Loucy (cell line): ENCODE results near the gene IFT52.

ENCODE experiments used
- H2AFZ ChIP-seq: fragments of 200-600 bp; sonication (generic); 2 replicates; pipeline ENCODE4 v1.6.0; 2016; ENCODE audit warnings: antibody characterized with exemption, mild to moderate bottlenecking, low read length, moderate library complexity
- H3F3A ChIP-seq: fragments of 200-600 bp; 2 replicates; pipeline ENCODE4 v1.6.0; 2016; ENCODE audit warnings: antibody characterized with exemption, low read depth, mild to moderate bottlenecking
- H3K27me3 ChIP-seq: fragments of 200-600 bp; sonication (generic); 2 replicates; pipeline ENCODE4 v1.6.1; 2014; ENCODE audit warnings: low read length, mild to moderate bottlenecking; ENCODE audit not compliant: insufficient read depth, poor library complexity, severe bottlenecking
- H3K36me3 ChIP-seq: fragments of 200-600 bp; sonication (generic); 2 replicates; pipeline ENCODE4 v1.6.1; 2016; ENCODE audit warnings: low read length; ENCODE audit not compliant: insufficient read depth
- H3K4me1 ChIP-seq: fragments of 200-600 bp; sonication (generic); 2 replicates; pipeline ENCODE4 v1.5.1; 2014; ENCODE audit warnings: low read length, mild to moderate bottlenecking; ENCODE audit not compliant: insufficient read depth, poor library complexity, severe bottlenecking
- H3K4me2 ChIP-seq: fragments of 200-600 bp; sonication (generic); 2 replicates; pipeline ENCODE4 v1.6.0; 2014; ENCODE audit warnings: antibody characterized with exemption, low read length, low read depth, mild to moderate bottlenecking; ENCODE audit not compliant: poor library complexity, severe bottlenecking
- H3K4me3 ChIP-seq: fragments of 200-600 bp; sonication (generic); 2 replicates; pipeline ENCODE4 v1.5.1; 2014; ENCODE audit warnings: low read length, mild to moderate bottlenecking, mixed read lengths; ENCODE audit not compliant: poor library complexity, severe bottlenecking
- H3K79me2 ChIP-seq: fragments of 200-600 bp; sonication (generic); 2 replicates; pipeline ENCODE4 v1.6.1; 2014; ENCODE audit warnings: low read length; ENCODE audit not compliant: insufficient read depth
- H3K9ac ChIP-seq: fragments of 200-600 bp; sonication (generic); 2 replicates; pipeline ENCODE4 v1.6.0; 2014; ENCODE audit warnings: mild to moderate bottlenecking, low read depth, low read length, moderate library complexity; ENCODE audit not compliant: poor library complexity, severe bottlenecking
- H3K9me2 ChIP-seq: fragments of 200-600 bp; sonication (generic); replicated peaks from 2 replicates; pipeline ENCODE4 v1.6.1; 2016; ENCODE audit warnings: low read depth, low read length, mixed read lengths
- H3K9me3 ChIP-seq: fragments of 200-600 bp; sonication (generic); 2 replicates; pipeline ENCODE4 v1.6.1; 2014; ENCODE audit warnings: mild to moderate bottlenecking, antibody characterized with exemption, low read length, low read depth; ENCODE audit not compliant: insufficient read depth
- H4K20me1 ChIP-seq: fragments of 200-600 bp; sonication (generic); 2 replicates; pipeline ENCODE4 v1.6.0; 2014; ENCODE audit warnings: antibody characterized with exemption, low read length, mild to moderate bottlenecking; ENCODE audit not compliant: insufficient read depth, poor library complexity, severe bottlenecking
- CTCF ChIP-seq: fragments of 200-600 bp; sonication (generic); conservative IDR thresholded peaks from 2 replicates; pipeline ENCODE4 v1.5.1; 2014; ENCODE audit warnings: mild to moderate bottlenecking, antibody characterized with exemption, low read length
- EZH2phosphoT487 ChIP-seq: fragments of 200-600 bp; IDR thresholded peaks from 2 replicates; pipeline ENCODE4 v1.6.1; 2018; ENCODE audit warnings: antibody characterized with exemption, mild to moderate bottlenecking, moderate library complexity, borderline replicate concordance

Gene IFT52

GRCh38 chr20:43583133-43583864, 7.4 kb upstream of the IFT52 start:
- Histone ChIP-seq H3K4me1 (peaks cover 24% of the 10 kb centered on the region), H3K9me3 (no peaks in the 10 kb centered on the region), H3K9ac (no peak overlapping the region), H3F3A (0 out of 2 replicates have a peak, but pooled peaks cover 3% of the 10 kb centered on the region), H3K79me2 (no peaks in the 10 kb centered on the region), H3K4me3 (no peak overlapping the region), H4K20me1 (no peaks in the 10 kb centered on the region), H3K27me3 (no peaks in the 10 kb centered on the region), H3K4me2 (no peak overlapping the region), H3K36me3 (no peaks in the 10 kb centered on the region), H3K9me2 (no peaks in the 10 kb centered on the region), H2AFZ (no peak overlapping the region)
- TF ChIP-seq EZH2phosphoT487 (no peak), CTCF (no peak)

GRCh38 chr20:43583982-43584432, 6.7 kb upstream of the IFT52 start:
- H3K9ac ChIP-seq = no peak overlapping the region
- no peak for TF ChIP-seq EZH2phosphoT487
- no peak for TF ChIP-seq CTCF
- no peaks in the 10 kb centered on the region for H4K20me1 ChIP-seq
- H3F3A ChIP-seq = 0 out of 2 replicates have a peak, but pooled peaks cover 3% of the 10 kb centered on the region
- no peaks in the 10 kb centered on the region for H3K79me2 ChIP-seq
- H3K9me3 ChIP-seq = no peaks in the 10 kb centered on the region
- no peaks in the 10 kb centered on the region for H3K36me3 ChIP-seq
- no peak overlapping the region for H3K4me2 ChIP-seq
- no peaks in the 10 kb centered on the region for H3K9me2 ChIP-seq
- no peak overlapping the region for H2AFZ ChIP-seq
- peaks cover 24% of the 10 kb centered on the region for H3K4me1 ChIP-seq
- H3K4me3 ChIP-seq = no peak overlapping the region
- H3K27me3 ChIP-seq = no peaks in the 10 kb centered on the region

GRCh38 chr20:43584448-43585136, 6.1 kb upstream of the IFT52 start:
- H3K9me2 ChIP-seq = no peaks in the 10 kb centered on the region
- H3K36me3 ChIP-seq = no peaks in the 10 kb centered on the region
- peaks cover 19% of the 10 kb centered on the region for H3K4me1 ChIP-seq
- H2AFZ ChIP-seq = no peak overlapping the region
- no peaks in the 10 kb centered on the region for H3K79me2 ChIP-seq
- no peak overlapping the region for H3K9ac ChIP-seq
- H3K4me2 ChIP-seq = no peak overlapping the region
- H3F3A ChIP-seq = 0 out of 2 replicates have a peak, but pooled peaks cover under 1% of the 10 kb centered on the region
- no peaks in the 10 kb centered on the region for H4K20me1 ChIP-seq
- H3K27me3 ChIP-seq = no peaks in the 10 kb centered on the region
- TF ChIP-seq EZH2phosphoT487 = no peak
- TF ChIP-seq CTCF = no peak
- H3K4me3 ChIP-seq = no peak overlapping the region
- H3K9me3 ChIP-seq = no peaks in the 10 kb centered on the region
